ENCODE results near the gene LPCAT2.
"Not testable (repeated sequence)": the region's sequence is repeated elsewhere in the genome, so short reads cannot be mapped to it uniquely, and the experiment has no call there.

LPCAT2 gene

DNA sequence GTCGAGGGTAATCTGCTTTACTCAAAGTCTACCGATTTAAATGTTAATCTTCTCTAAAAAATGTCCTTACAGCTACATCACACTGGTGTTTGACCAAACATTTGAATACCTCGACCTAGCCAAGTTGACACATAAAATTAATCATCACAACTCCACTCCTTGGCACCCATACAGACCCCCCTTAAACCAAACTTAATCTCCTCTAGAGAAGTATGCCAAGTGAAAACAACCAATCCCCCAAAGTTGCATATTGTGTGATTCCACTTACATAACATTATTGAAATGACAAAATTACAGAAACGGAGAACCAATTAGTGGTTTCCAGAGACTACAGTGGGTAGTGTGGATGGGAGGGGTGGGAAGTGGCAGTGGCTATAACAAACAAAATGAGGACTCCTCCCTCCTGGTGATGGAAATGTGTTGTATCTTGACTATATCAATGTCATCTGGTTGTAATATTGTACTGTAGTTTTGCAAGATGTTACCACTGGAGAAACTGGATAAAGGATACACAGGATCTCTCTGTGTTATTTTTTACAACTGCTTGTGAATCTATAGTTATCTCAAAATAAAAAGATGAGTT lies 97.0 kb downstream of the LPCAT2 start:
- DNase-seq (ENCODE audit: low read depth, low spot score) = no peak

DNA sequence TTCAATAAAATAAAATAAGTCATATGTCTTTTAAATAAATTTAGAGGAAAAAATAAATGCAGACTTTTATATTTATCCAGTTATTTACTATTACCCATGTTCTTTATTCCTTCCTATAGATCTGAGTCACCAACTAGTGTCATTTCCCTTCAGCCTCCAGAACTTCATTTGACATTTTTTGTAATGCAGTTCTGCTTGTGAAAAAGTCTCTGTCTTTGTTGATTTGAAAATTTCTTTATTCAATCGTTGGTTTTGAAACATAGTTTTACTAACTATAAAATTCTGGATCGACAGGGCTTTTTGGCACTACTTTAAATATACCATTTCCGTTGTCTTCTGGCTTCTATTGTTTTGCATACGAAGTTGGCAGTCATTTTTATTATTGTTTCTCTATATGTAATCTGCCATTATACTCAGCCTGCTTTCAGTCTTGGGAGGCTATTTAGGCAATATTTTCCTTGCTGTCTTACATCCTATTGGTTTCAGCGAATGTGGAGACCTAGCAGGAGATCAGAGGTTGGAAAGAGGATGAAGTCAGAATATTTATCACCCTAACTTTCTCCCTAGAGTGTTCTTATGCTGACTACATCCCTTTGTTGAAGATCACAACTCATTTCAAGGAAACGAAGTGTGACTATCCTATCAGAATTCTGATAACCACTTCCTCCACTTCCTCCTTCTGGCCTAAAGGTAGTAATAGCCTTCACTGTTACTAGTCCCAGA lies 104.9 kb downstream of the LPCAT2 start:
- DNase-seq (ENCODE audit: low read depth, low spot score) = no peak

DNA sequence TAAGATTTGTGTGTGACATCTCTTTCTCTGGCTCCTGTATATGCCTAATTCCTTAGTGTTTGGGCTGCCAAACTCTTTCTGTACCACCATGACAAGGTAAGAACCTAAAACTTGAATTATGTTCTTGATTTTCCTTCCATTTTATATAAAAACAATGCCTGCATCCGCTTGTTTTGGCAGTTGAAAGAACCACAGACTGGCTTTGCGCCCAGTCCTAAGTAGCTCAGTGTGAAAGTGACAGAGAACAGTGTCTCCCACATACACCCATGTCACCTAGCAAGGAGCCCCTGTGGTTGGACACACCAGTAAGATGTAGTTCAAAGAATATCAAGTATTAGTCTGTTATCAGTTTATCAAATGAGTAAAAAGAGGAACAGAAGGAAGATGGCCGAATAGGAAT lies 106.2 kb downstream of the LPCAT2 start:
- DNase-seq (ENCODE audit: low read depth, low spot score) = no peak

DNA sequence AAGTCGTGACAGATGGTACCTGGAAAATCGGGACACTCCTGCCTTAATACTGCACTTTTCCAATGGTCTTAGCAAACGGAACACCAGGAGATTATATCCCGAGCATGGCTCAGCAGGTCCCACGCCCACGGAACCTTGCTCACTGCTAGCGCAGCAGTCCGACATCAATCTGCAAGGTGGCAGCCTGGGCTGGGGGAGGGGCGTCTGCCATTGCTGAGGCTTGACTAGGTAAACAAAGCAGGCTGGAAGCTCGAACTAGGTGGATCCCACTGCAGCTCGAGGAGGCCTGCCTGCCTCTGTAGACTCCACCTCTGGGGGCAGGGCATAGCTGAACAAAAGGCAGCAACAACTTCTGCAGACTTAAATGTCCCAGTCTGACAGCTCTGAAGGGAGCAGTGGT lies 106.8 kb downstream of the LPCAT2 start:
- DNase-seq (ENCODE audit: low read depth, low spot score) = not testable (repeated sequence)

DNA sequence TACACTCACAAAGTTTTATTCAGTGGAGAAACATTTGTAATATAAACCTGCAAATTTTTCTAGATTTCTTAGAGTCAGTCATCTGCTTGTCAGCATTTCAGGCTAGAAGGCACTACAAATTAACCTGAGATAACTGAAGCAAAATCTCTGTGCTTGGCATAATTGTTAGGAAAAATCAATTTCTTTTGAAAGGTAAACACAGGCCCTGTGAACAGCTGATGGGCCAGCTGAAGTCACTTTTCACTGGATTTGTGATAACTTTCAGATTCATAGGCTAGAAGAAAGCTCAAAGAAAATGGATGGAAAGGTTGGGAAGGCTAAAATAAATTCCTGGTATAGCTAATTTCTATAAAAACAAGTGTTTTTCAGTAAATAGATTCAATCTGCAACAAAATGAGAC lies 112.9 kb downstream of the LPCAT2 start:
- no peak for DNase-seq (ENCODE audit: low read depth, low spot score)

- DNase-seq (ENCODE audit: low read depth, low spot score) = no peak
Observed at GRCh38 chr16:55622272-55622671, 113.4 kb downstream of the LPCAT2 start.

DNA sequence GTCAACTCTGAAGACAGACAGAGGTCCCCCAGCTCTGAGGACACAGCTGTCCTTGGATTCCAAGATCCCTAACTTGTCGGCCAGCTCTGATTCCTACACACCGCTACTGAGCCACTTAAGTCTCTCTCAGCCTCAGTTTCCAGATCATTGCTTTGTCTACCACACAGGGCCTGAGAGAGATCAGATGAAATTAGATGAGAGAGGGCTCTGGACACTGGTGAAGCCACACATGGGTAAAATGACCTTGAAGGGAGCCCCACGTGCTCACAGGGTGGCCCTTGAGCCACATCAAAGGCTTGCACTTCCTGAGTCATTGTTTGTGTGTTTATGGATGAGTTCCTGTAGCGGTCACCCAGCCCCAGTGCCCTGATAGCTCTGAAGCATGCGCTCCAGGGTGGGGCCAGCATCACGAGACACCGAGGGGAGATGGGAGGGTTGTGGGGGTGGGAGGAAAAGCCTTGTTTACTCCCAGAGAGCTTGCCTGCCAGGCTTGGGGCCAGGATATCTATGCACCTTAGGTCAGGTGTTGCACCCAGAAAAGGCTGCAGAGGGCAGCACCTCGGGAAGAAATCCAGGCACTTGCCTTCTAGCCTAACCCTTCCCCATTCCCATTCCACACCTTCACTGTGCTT lies 114.2 kb downstream of the LPCAT2 start:
- DNase-seq (ENCODE audit: low read depth, low spot score) = no peak

GRCh38 chr16:55623640-55624039 lies 114.8 kb downstream of the LPCAT2 start:
- DNase-seq (ENCODE audit: low read depth, low spot score) = no peak

DNA sequence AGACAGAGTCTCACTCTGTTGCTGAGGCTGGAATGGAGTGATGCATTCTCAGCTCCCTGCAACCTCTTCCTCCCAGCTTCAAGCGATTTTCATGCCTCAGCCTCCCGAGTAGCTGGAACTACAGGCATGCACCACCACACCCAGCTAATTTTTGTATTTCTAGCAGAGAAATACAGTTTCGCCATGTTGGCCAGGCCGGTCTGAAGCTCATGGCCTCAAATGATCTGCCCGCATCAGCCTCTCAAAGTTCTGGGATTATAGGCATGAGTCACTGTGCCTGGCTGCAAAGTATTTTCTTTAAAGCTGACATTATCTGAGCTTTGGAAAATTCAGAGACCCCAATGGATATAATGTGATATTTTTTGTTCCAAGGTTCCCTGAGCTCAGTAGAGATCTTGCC lies 115.8 kb downstream of the LPCAT2 start:
- no peak for DNase-seq (ENCODE audit: low read depth, low spot score)

DNA sequence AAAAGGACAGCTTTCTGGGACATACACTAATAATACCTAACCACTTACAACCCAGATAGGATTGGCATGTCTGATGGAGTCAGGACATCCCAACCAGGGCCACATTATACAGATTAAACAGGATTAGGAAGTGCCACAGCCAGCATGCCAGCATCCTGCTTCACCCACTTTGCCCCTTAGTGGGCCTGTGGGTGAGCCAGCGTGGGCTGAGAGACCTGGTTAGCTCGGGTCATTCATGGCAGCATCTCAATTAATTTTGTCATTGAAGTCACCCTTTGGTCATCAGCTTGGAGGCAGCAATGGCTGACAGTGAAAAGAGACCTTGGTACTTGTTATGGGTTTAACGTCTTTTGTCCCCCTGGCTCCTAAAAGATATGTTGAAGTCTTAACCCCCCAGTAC lies 117.0 kb downstream of the LPCAT2 start:
- no peak for DNase-seq (ENCODE audit: low read depth, low spot score)

DNA sequence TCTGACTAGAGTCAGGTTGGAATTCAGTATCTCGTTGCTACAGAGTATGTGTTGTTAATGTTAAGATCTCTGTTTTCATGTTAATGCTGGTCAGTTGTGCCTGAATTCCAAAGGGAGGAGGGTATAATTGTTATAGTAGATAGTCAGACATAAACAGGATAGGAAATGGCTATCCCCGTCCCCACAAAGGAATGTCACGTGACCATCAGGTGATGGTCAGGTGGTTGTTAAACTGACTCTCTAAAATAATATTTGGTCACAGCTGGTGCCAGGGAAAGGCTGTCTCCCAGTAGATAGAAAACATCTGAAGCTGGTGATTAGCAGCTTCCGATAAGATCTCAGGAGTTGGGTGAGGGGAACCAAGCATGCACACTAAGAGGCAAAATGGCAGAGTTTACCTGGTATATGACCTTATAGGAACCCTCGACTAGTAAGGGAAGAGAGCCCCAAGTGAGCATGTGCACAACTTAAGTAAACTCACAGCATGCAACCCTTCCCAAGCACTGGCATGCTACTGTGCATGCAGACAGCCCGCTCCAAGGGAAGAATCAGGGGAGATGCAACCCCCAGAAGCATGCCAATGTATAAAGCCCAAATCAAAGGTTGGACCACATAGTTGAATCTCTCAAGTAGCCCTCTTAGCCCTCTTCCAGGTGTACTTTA lies 119.6 kb downstream of the LPCAT2 start:
- DNase-seq (ENCODE audit: low read depth, low spot score) = no peak

DNA sequence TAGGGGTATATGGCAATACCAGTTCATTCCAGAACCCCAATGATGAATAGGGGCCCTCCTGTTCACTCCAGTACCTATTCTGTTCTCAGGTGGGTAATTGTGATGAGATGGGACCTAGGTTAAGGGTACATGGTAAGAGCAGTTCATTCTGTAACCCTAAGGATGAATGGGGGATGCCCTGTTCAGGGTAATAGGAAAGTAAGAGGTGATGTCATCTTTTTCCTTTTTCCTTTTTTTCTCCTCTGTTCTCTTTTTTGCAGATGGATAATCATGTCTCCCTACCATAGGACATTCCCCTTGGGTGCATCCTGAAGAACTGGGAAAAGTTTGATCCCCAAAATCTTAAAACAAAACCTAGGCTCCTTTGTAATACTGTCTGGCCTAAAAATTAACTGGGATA lies 121.9 kb downstream of the LPCAT2 start:
- DNase-seq (ENCODE audit: low read depth, low spot score) = no peak

GRCh38 chr16:55632259-55632658 lies 123.4 kb downstream of the LPCAT2 start:
- no peak for DNase-seq (ENCODE audit: low read depth, low spot score)

DNA sequence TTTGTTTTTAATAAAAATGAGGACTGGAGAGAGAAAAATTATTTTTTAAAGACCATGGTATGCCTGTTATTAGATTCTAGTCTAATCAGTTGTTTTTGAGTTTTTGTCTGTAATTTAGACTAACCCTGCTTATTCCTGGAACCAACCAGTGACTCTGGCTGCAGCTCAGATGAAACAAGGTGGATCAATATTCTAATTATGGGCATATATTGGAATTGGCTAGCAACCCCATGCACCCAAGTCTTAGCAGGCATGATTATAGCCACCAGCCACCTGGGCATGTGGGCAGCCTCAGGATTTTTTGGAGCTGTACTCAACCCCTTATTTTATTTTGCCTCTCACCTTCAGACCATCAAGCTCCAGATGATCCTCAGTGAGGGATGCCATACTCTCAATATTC lies 125.3 kb downstream of the LPCAT2 start:
- no peak for DNase-seq (ENCODE audit: low read depth, low spot score)
